Astrocyte (in vitro differentiated cells and primary cell): ENCODE data around the gene USP13. TPM values are rescaled to one million over a fixed set of nuclear protein-coding genes. Genes with fewer than 3 reads are reported as not detected.
"Not testable (repeated sequence)": the region's sequence is repeated elsewhere in the genome, so short reads cannot be mapped to it uniquely, and the experiment has no call there.

Experiments
- DNase-seq: peaks from one replicate; pipeline ENCODE4 v3.0.0-alpha.2; 2010; ENCODE audit warnings: low read depth
- FAIRE-seq: peaks from 2 replicates; lab custom pipeline; 2011; peaks lifted over from hg19 to GRCh38; lab: Jason Lieb, UNC
- H2AFZ ChIP-seq: 2 replicates; pipeline ENCODE4 v1.6.0; 2012; ENCODE audit warnings: low read depth, low read length, inconsistent platforms
- H3K27ac ChIP-seq: 2 replicates; pipeline ENCODE4 v1.5.1; 2011; ENCODE audit warnings: low read depth, low read length, inconsistent platforms
- H3K27me3 ChIP-seq: 2 replicates; pipeline ENCODE4 v1.6.0; 2011; ENCODE audit warnings: low read length, inconsistent platforms; ENCODE audit not compliant: insufficient read depth
- H3K36me3 ChIP-seq: 2 replicates; pipeline ENCODE4 v1.5.1; 2011; ENCODE audit warnings: low read length, inconsistent platforms; ENCODE audit not compliant: insufficient read depth
- H3K4me1 ChIP-seq: 2 replicates; pipeline ENCODE4 v1.5.1; 2011; ENCODE audit warnings: low read length, inconsistent platforms; ENCODE audit not compliant: insufficient read depth
- H3K4me2 ChIP-seq: 2 replicates; pipeline ENCODE4 v1.6.0; 2012; ENCODE audit warnings: low read length, inconsistent platforms
- H3K4me3 ChIP-seq: 2 replicates; pipeline ENCODE4 v1.5.1; 2011; ENCODE audit warnings: low read depth, mild to moderate bottlenecking, low read length, inconsistent platforms; ENCODE audit not compliant: insufficient read depth
- H3K79me2 ChIP-seq: 2 replicates; pipeline ENCODE4 v1.6.0; 2012; ENCODE audit warnings: mild to moderate bottlenecking, low read length, inconsistent platforms; ENCODE audit not compliant: insufficient read depth
- H3K9ac ChIP-seq: 2 replicates; pipeline ENCODE4 v1.6.0; 2012; ENCODE audit warnings: mild to moderate bottlenecking, low read length, inconsistent platforms
- H3K9me3 ChIP-seq: 2 replicates; pipeline ENCODE4 v1.5.1; 2012; ENCODE audit warnings: low read depth, mild to moderate bottlenecking, low read length, inconsistent platforms; ENCODE audit not compliant: insufficient read depth
- H4K20me1 ChIP-seq: 2 replicates; pipeline ENCODE4 v1.6.0; 2012; ENCODE audit warnings: low read length, inconsistent platforms; ENCODE audit not compliant: insufficient read depth
- H3K27ac Mint-ChIP-seq: one replicate; pipeline ENCODE4 v1.8.0; 2021; ENCODE audit warnings: mild to moderate bottlenecking, mixed read lengths; ENCODE audit not compliant: unreplicated experiment
- H3K27me3 Mint-ChIP-seq: one replicate; pipeline ENCODE4 v1.8.0; 2021; ENCODE audit warnings: low read depth, mixed read lengths; ENCODE audit not compliant: unreplicated experiment
- H3K36me3 Mint-ChIP-seq: one replicate; pipeline ENCODE4 v1.8.0; 2021; ENCODE audit warnings: low read depth, mixed read lengths; ENCODE audit not compliant: unreplicated experiment
- H3K4me1 Mint-ChIP-seq: one replicate; pipeline ENCODE4 v1.8.0; 2021; ENCODE audit warnings: low read depth, mixed read lengths; ENCODE audit not compliant: unreplicated experiment
- H3K4me3 Mint-ChIP-seq: one replicate; pipeline ENCODE4 v1.8.0; 2021; ENCODE audit warnings: mild to moderate bottlenecking, moderate library complexity, mixed read lengths; ENCODE audit not compliant: unreplicated experiment
- H3K9me3 Mint-ChIP-seq: one replicate; pipeline ENCODE4 v1.8.0; 2021; ENCODE audit warnings: mild to moderate bottlenecking, mixed read lengths; ENCODE audit not compliant: unreplicated experiment
- CTCF ChIP-seq: IDR thresholded peaks from 2 replicates; pipeline ENCODE4 v1.5.1; 2011; ENCODE audit warnings: low read depth, mild to moderate bottlenecking, inconsistent platforms, low read length, moderate library complexity; ENCODE audit not compliant: insufficient read depth
- EZH2 ChIP-seq: IDR thresholded peaks from 2 replicates; pipeline ENCODE4 v1.6.1; 2012; ENCODE audit warnings: mild to moderate bottlenecking, low read length, inconsistent platforms; ENCODE audit not compliant: insufficient read depth
- total RNA-seq: library from RNA; stranded (reverse); gene quantifications from 2 replicates; pipeline ENCODE4 v1.2.1, GENCODE V29; 2021

Gene USP13
- total RNA-seq, 1 donor from 2014 or later, result 7.4 TPM

- no peak for FAIRE-seq
- H3K9me3 Mint-ChIP-seq, result peaks cover 5% of the 10 kb centered on the region
- Histone ChIP-seq H3K27me3 (no peaks in the 10 kb centered on the region), H4K20me1 (no peaks in the 10 kb centered on the region), H3K4me3 (no peak overlapping the region), H2AFZ (no peak overlapping the region), H3K79me2 (no peaks in the 10 kb centered on the region), H3K4me2 (no peak overlapping the region), H3K9me3 (no peaks in the 10 kb centered on the region), H3K36me3 (no peaks in the 10 kb centered on the region), H3K4me1 (peaks cover 6% of the 10 kb centered on the region), H3K9ac (no peak overlapping the region), H3K27ac (no peak overlapping the region)
- H3K36me3 Mint-ChIP-seq, result peaks cover 7% of the 10 kb centered on the region
- no peak for DNase-seq
- H3K4me3 Mint-ChIP-seq, result no peak overlapping the region
- no peaks in the 10 kb centered on the region for H3K27me3 Mint-ChIP-seq
- H3K27ac Mint-ChIP-seq, result no peak overlapping the region
- TF ChIP-seq CTCF (no peak), EZH2 (no peak)
- H3K4me1 Mint-ChIP-seq, result no peaks in the 10 kb centered on the region
These were observed 119.5 kb downstream of the USP13 start for GRCh38 chr3:179772297-179772696.

DNA sequence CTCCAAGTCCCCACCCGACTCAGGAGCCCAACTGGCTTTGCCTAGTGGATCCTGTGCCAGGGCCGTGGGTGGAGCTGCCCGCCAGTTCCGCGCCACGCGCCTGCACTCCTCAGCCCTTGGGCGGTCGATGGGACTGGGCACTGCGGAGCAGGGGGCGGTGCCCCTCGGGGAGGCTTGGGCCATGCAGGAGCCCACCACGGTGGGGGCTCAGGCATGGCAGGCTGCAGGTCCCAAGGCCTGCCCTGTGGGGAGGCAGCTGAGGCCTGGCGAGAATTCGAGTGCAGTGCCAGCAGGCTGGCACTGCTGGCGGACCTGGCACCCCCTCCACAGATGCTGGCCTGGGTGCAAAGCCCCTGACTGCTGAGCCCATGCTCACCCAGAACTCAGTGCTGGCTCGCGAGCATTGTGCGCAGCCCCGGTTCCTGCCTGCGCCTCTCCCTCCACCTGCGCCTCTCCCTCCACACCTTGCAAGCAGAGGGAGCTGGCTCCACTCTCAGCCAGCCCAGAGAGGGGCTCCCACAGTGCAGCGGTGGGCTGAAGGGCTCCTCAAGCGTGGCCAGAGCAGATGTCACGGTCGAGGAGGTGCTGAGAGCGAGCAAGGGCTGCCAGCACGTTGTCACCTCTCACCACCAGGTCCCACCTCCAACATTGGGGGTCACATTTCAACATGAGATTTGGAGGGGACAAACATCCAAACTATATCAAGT lies 122.7 kb downstream of the USP13 start:
- no peak overlapping the region for H3K27ac Mint-ChIP-seq
- TF ChIP-seq CTCF (no peak), EZH2 (no peak)
- H3K79me2 ChIP-seq, result no peaks in the 10 kb centered on the region

GRCh38 chr3:179782841-179783240 lies 130.0 kb downstream of the USP13 start:
- not testable (repeated sequence) for H3K27ac ChIP-seq, H3K9me3 ChIP-seq, H3K9me3 Mint-ChIP-seq, FAIRE-seq, H3K4me3 ChIP-seq, H3K27me3 Mint-ChIP-seq, H3K4me2 ChIP-seq, H4K20me1 ChIP-seq, H3K27me3 ChIP-seq, H3K4me3 Mint-ChIP-seq, H3K9ac ChIP-seq, H3K4me1 Mint-ChIP-seq, H3K79me2 ChIP-seq, H3K27ac Mint-ChIP-seq, H3K4me1 ChIP-seq, H3K36me3 Mint-ChIP-seq, H2AFZ ChIP-seq
- DNase-seq, result peak; percentile 16
- H3K36me3 ChIP-seq, result peaks cover 10% of the 10 kb centered on the region

More for the DNA sequence above, 122.7 kb downstream of the USP13 start:
- H3K9me3 ChIP-seq, result peaks cover 3% of the 10 kb centered on the region
- no peak overlapping the region for H3K4me3 Mint-ChIP-seq
- no peak overlapping the region for H3K27ac ChIP-seq
- no peaks in the 10 kb centered on the region for H4K20me1 ChIP-seq
- H3K36me3 ChIP-seq, result peaks cover under 1% of the 10 kb centered on the region
- no peaks in the 10 kb centered on the region for H3K4me1 Mint-ChIP-seq
- H3K4me3 ChIP-seq, result no peak overlapping the region
- DNase-seq (no peak), FAIRE-seq (no peak)
- no peak overlapping the region for H3K4me2 ChIP-seq
- H3K9ac ChIP-seq, result no peak overlapping the region
- no peaks in the 10 kb centered on the region for H3K27me3 Mint-ChIP-seq
- no peaks in the 10 kb centered on the region for H3K27me3 ChIP-seq
- no peaks in the 10 kb centered on the region for H3K4me1 ChIP-seq
- H2AFZ ChIP-seq, result no peak overlapping the region
- peaks cover 13% of the 10 kb centered on the region for H3K36me3 Mint-ChIP-seq
- H3K9me3 Mint-ChIP-seq, result peaks cover 10% of the 10 kb centered on the region
